Omental fat pad (tissue), 4 donors: ENCODE results near the gene JMJD7. TPM values are rescaled to one million over a fixed set of nuclear protein-coding genes. Genes with fewer than 3 reads are reported as not detected.

Experiments used
- ATAC-seq: fragments of 150-250 bp; one replicate; pipeline ENCODE4 v1.9.1; 2016; ENCODE audit warnings: mild to moderate bottlenecking, moderate library complexity; ENCODE audit not compliant: low FRiP score
- DNase-seq: peaks from one replicate; pipeline ENCODE4 v3.0.0-alpha.2; 2019; ENCODE audit warnings: low spot score
- total RNA-seq, 4 donors: library from RNA; depleted of rRNA; stranded (reverse); fragments of >200 nt; gene quantifications; one replicate each; pipeline ENCODE4 v1.1.0, GENCODE V29; 2016
- TF ChIP-seq, protein P1 (sequence below), 3 donors: fragments of 450-650 bp; IDR thresholded peaks; one replicate each; pipeline ENCODE4 v1.5.1; 2016 to 2017; ENCODE audit warnings: antibody characterized with exemption in 3 of 3, mild to moderate bottlenecking in 3 of 3, moderate library complexity in 2 of 3

Gene JMJD7
- total RNA-seq, 4 donors from 2014 or later, result 3.8 to 11.5 (median 8.5) TPM

DNA sequence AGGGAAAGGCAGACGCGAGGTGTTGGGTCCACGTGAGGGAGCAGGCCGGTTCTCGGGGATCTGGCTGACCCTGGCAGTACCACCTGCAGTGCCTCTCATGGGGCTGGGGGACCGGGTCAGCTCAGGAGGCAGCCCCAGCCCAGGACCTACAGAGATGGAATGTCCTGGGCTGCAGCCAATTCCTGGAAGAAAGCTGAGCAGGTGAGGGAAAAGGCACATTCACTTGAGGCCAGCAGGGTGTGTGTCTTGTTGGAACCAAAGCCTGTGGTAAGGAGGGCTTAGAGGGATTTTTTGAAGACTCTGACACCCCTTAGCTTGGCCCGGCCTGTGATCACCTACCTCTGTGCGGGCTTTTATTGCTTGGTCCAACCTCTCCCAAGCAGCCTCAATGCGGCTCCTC lies 26.6 kb downstream of the JMJD7 start:
- TF ChIP-seq, protein P1, sequence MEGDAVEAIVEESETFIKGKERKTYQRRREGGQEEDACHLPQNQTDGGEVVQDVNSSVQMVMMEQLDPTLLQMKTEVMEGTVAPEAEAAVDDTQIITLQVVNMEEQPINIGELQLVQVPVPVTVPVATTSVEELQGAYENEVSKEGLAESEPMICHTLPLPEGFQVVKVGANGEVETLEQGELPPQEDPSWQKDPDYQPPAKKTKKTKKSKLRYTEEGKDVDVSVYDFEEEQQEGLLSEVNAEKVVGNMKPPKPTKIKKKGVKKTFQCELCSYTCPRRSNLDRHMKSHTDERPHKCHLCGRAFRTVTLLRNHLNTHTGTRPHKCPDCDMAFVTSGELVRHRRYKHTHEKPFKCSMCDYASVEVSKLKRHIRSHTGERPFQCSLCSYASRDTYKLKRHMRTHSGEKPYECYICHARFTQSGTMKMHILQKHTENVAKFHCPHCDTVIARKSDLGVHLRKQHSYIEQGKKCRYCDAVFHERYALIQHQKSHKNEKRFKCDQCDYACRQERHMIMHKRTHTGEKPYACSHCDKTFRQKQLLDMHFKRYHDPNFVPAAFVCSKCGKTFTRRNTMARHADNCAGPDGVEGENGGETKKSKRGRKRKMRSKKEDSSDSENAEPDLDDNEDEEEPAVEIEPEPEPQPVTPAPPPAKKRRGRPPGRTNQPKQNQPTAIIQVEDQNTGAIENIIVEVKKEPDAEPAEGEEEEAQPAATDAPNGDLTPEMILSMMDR (IDR thresholded peaks at IDR 0.05), result no peak
- DNase-seq, result no peak
- no peak for ATAC-seq

DNA sequence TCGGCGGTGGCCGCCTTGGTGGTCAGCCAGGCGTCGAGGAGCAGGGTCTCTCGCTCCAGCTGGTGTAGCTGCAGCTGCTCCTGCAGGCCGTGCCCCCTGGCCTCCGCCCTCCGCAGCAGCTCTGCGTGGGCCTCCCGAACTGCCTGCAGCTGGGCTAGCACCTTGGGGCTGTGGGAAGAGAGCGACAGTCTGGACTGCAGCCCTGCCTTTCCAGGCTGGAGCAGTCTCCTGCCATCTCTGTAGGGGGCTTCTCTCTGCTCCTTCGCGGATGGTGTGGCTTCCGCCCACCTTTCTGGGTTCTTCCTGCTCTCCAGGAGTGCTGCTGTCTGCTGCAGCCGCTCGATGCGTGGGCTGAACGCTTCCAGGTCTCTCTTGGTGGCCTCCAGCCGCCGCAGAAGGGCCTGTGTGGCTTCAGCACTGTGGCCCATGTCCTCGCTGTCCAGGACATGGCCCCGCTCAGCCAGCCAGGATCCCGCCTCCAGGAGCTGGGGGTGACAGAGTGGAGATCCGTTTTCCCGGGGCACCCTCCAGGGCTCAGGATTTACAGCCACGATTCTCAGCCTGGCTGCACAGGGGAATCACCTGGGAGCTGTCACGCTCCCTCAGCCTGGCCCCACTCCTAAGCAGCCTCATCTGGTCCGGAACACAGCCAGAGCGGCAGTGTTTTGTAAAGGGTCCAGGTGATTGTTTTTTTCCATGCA lies 27.5 kb downstream of the JMJD7 start:
- DNase-seq, result no peak
- ATAC-seq, result no peak
- TF ChIP-seq, protein P1 (IDR thresholded peaks at IDR 0.05), result no peak

DNA sequence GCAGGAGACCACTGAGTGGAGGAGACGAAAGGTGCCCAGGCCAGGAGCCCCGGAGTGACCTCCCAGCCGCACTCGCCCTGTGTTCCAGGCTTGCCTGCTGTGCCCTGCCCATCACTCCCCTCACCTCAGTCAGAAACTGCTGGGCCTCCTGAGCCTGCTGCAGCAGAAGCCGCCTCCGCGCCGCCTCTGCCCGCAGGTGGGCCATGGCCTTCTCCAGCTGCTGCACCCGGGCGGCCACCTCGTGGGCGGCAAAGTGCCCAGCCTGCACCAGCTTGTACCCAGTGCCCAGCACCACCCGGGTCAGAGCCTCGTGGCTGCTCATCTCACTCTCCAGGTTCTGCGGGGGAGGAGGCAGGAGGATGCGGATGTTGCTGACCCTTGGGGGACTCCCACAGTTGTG lies 28.4 kb downstream of the JMJD7 start:
- DNase-seq, result no peak
- no peak for ATAC-seq
- TF ChIP-seq, protein P1 (IDR thresholded peaks at IDR 0.05), result no peak

DNA sequence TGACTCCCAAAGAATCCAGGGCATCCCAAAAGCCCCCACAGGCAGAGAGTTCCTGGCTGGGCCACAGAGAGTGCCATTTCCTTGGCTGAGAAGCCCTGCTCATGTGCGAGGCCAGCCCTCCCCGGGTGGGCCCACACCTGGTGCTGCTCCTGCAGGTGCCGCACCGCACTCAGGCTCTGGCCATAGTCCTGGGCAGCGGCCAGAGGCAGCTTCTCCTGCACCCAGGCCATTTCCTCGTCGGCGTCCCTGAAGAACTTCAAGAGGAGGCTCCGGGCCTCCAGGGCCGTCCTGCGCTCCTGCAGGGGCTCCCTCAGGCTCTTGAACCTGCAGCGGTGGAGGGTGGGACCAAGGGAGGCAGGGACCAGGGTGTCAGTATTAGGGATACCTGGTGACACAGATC lies 28.8 kb downstream of the JMJD7 start:
- TF ChIP-seq, protein P1 (IDR thresholded peaks at IDR 0.05), result no peak
- DNase-seq, result no peak
- ATAC-seq, result no peak

DNA sequence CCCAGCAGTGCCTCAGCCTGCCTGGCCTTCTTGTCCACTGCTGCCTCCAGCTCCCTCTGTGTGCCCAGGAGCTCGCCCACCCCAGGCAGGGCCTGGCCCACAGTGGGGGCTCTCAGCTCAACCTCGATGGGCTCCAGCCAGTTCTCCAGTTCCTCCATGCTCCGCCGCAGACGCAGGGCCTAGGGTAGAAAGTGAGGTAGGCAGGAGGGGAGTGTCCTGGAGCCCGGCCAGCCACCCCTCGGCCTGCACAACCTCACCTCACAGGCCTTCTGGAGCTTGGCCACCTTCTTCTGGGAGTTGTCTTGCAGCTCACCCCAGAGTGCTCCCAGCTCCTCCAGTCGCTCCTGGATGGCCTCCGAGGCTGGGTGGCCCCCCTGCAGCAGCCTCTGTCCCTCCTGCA lies 29.4 kb downstream of the JMJD7 start:
- DNase-seq (no peak), ATAC-seq (no peak)
- TF ChIP-seq, protein P1 (IDR thresholded peaks at IDR 0.05), result no peak

DNA sequence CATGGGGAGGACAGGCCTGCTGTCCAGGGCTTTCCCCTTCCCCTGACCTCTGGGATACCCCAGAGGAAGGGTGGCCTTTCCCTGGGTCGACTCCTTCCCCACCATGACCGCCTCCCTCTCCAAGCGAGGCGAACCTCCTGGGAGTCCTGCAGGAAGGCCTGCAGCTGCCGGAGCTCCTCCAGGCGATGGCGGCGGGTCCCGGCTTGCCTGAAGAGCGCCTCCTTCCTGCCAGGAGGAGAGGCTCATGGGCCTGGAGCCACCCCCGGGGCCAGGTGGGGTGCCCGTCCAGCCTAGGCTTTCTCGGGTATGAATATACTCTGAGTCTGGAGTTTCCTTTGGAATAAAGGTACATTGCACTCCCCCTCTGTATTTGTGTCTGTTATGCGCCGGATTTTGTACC lies 30.9 kb downstream of the JMJD7 start:
- ATAC-seq (no peak), DNase-seq (no peak)
- TF ChIP-seq, protein P1 (IDR thresholded peaks at IDR 0.05), result no peak
